GM12865 (cell line): ENCODE data around the gene OR6K2.

Experiments
- DNase-seq: peaks from one replicate; pipeline ENCODE4 v3.0.0; 2010; ENCODE audit warnings: low read depth
- H3K4me3 ChIP-seq: 2 replicates; pipeline ENCODE4 v1.5.1; 2011; ENCODE audit warnings: mild to moderate bottlenecking, low read depth, low read length, control low read depth
- TF ChIP-seq, protein P1 (sequence below): IDR thresholded peaks from 2 replicates; pipeline ENCODE4 v1.5.1; 2011; ENCODE audit warnings: low read length, control low read depth, low read depth, inconsistent platforms; ENCODE audit not compliant: insufficient read depth; ENCODE audit errors: missing control alignments

OR6K2 gene

DNA sequence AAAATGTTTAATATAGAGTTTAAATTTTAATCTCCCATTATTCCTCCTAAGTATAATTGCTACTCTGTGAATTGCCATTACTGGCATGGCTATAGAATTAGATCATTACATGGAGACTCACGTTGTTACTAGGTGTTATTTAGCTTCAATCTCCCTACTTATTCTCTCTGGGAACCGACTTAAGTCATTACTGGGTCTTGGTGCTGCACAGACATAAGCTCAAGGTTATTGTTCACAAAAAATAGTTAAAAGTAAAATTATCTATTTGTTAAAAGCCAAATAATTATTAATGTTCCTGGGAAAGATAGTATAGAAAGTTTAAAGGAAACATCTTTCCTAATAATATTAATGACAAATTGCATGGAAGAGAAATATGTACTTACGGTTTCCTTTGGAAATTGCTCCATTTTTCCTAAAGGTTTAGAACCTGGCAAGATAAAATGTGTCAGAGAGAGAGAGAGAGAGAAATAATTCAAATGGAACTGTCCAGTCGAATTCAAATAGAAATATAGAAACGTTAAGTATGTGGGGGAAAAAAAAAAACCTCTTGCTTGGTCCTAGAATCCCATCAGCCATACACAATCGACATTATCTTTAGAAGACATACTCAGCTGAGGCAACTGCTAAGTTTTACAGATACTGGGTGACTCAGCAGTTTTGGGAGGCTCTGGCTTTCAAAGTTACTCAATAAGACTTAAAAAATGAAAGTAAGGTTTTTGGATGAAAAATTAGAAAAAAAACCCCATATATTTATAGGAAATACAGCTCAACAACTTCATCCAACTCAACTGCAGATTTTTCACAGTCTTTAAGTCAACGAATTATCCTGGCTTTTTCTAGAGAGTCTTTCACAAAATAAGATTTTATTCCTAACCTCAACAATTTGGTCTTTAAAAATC is 14.1 kb downstream of the OR6K2 start, which contains the start of gene SPTA1:
Gene SPTA1, minus strand, starts transcription at position 605 of the 899 bp plus-strand sequence. Its CDS starts 198 bp downstream, at position 407.
- no peak within 1 kb of the TSS for H3K4me3 ChIP-seq
- no peak for DNase-seq
- TF ChIP-seq, protein P1, sequence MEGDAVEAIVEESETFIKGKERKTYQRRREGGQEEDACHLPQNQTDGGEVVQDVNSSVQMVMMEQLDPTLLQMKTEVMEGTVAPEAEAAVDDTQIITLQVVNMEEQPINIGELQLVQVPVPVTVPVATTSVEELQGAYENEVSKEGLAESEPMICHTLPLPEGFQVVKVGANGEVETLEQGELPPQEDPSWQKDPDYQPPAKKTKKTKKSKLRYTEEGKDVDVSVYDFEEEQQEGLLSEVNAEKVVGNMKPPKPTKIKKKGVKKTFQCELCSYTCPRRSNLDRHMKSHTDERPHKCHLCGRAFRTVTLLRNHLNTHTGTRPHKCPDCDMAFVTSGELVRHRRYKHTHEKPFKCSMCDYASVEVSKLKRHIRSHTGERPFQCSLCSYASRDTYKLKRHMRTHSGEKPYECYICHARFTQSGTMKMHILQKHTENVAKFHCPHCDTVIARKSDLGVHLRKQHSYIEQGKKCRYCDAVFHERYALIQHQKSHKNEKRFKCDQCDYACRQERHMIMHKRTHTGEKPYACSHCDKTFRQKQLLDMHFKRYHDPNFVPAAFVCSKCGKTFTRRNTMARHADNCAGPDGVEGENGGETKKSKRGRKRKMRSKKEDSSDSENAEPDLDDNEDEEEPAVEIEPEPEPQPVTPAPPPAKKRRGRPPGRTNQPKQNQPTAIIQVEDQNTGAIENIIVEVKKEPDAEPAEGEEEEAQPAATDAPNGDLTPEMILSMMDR = no peak

DNA sequence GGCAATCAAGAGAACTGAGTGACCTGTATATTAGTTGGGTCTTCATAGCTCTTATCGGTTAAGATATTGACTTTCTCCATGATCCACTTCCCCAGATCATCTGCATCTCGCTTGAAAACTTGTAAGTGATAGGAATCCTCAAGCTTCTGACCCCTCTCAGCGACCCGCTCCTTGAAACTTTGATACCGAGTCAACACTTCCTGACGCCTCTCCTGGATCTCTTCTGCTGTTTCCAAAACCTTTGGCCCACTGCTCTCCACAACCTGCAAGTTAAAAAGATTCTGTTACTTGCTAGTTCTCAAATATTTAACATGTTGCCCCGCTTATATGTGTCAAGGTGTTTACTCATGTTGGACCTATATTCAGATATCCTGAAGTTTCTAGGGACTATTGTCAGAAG is 15.4 kb downstream of the OR6K2 start:
- TF ChIP-seq, protein P1 = no peak
- no peak for DNase-seq

DNA sequence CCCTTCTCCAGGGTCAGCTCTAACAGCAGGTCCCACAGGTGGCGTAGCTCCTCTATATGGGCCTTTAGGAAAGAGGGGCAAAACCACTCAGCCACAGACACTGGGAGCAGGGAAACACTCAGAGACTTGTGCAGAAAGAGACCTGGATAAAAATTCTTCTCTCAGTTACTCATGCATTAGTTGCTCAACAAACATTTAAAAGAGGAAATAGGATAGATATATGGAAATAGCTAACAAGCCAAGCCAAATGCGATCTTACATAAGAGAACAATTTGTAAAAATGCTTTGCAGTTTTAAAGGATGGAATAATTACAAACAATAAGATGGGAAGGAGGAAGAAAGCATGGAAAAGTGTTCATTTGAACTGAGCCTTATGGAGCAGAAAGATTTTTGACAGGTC is 18.8 kb downstream of the OR6K2 start:
- TF ChIP-seq, protein P1 = no peak
- no peak for DNase-seq
- H3K4me3 ChIP-seq = no peak overlapping the region

More for the DNA sequence above, 15.4 kb downstream of the OR6K2 start:
- H3K4me3 ChIP-seq = no peak overlapping the region

DNA sequence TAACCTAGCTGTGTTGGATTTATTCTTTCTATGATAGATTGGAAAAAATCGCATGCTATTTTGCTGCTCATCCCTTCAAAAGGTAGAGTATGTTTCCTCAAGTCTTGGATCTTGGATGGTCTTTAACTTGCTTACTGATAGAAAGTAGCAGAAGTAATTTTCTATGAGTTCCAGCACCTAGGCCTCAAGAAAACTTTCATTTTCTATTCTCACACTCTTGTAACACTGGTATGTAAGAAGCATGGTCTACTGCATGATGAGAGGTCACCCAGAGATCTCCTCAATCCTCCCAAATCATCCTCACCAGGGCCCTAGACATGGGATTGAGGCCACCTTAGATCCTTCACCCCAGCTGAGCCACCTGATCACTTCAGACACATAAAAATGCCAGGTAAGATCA is 21.2 kb downstream of the OR6K2 start:
- no peak overlapping the region for H3K4me3 ChIP-seq
- TF ChIP-seq, protein P1 = no peak
- DNase-seq = peak; percentile 2

DNA sequence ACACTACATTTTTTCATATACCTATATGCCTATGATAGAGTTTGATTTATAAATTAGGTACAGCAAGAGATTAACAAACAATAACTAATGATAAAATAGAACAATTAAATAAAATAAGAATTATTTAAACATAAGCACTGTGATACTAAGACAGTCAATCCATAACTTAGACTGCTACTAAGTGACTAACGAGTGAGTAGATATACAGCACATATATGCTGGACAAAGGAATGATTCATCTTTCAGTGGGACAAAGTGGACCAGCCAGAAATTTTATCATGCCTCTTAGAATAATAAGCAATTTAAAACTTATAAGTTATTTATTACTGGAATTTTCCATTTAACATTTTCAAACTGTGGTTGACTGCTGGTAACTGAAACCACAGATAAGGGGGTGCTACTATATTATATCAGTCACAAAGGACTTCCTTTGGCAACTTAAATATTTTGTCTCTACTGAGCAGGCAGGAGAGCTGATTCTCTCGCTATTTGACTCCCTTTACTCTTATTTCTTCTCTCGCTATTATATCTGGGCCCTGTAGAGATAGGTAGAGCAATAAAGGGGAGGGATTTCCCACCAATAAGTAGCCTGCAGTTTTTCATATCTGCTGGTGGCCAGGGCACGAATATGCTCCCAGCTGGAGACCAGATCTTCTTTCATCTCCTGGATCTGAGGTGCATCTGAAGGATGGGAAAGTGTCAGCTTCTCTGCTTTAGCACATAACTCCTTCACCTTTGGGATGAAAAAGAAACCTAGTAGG is 24.7 kb downstream of the OR6K2 start:
- no peak overlapping the region for H3K4me3 ChIP-seq
- TF ChIP-seq, protein P1 = no peak
- DNase-seq = no peak

DNA sequence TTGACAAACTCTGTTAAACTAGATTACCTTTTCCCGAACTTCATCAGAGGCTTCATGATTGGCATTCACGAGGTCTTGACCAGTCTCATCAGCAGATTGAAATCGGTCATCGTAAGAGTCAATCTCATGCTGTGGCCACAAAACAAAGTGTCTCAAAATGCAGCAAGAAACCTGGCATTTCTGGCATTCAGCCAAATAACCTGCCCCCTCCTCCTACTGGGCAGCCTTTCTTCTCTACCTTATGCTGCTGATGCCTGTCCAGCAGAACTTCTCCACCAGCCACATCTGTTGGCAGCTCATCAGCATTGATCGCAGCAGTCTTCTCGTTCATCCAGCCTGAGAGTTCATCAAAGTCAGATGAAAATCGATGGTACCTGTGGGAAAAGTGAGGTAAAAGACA is 26.1 kb downstream of the OR6K2 start:
- no peak overlapping the region for H3K4me3 ChIP-seq
- TF ChIP-seq, protein P1 = no peak
- no peak for DNase-seq
